IMR-90 (cell line): Measurements from ENCODE around the gene HMOX1.

Experiments
- BHLHE40 ChIP-seq: fragments of 150-350 bp; IDR thresholded peaks from 2 replicates; pipeline ENCODE4 v1.6.1; 2016; ENCODE audit warnings: mild to moderate bottlenecking, low read depth, low read length
- CEBPB ChIP-seq: IDR thresholded peaks from 2 replicates; pipeline ENCODE4 v1.6.1; 2012; ENCODE audit warnings: low read depth, low read length, improper control_type of control experiment
- CHD1 ChIP-seq: IDR thresholded peaks from 2 replicates; pipeline ENCODE4 v1.6.1; 2012; ENCODE audit warnings: low read depth, low read length, improper control_type of control experiment
- CTCF ChIP-seq: conservative IDR thresholded peaks from 2 replicates; pipeline ENCODE4 v1.5.1; 2012; ENCODE audit warnings: mild to moderate bottlenecking, low read depth, low read length, improper control_type of control experiment
- ELK1 ChIP-seq: fragments of 150-350 bp; IDR thresholded peaks from 2 replicates; pipeline ENCODE4 v1.6.1; 2016; ENCODE audit warnings: low read depth, mild to moderate bottlenecking, low read length, moderate library complexity, borderline replicate concordance
- MAZ ChIP-seq: IDR thresholded peaks from 2 replicates; pipeline ENCODE4 v1.6.1; 2012; ENCODE audit warnings: low read depth, mild to moderate bottlenecking, low read length, improper control_type of control experiment, moderate library complexity, borderline replicate concordance
- POLR2A ChIP-seq: IDR thresholded peaks from 2 replicates; pipeline ENCODE4 v1.6.1; 2012; ENCODE audit warnings: mild to moderate bottlenecking, low read depth, low read length
- RAD21 ChIP-seq: IDR thresholded peaks from 2 replicates; pipeline ENCODE4 v1.6.1; 2012; ENCODE audit warnings: low read length, improper control_type of control experiment
- RFX5 ChIP-seq: IDR thresholded peaks from 2 replicates; pipeline ENCODE4 v1.8.0; 2012; ENCODE audit warnings: low read depth, mild to moderate bottlenecking, low read length, moderate library complexity

GRCh38 chr22:35383679-35384071 lies 2.8 kb downstream of the HMOX1 start:
- TF ChIP-seq CEBPB (no peak), CTCF (no peak), MAZ (no peak), CHD1 (no peak), POLR2A (no peak), ELK1 (no peak), RAD21 (no peak), RFX5 (no peak), BHLHE40 (no peak)
